ENCODE data around the gene MGAT2. TPM values are rescaled to one million over a fixed set of nuclear protein-coding genes. Genes with fewer than 3 reads are reported as not detected.

The MGAT2 gene
- total RNA-seq, 1 donor from 2014 or later: 32.3 TPM

DNA sequence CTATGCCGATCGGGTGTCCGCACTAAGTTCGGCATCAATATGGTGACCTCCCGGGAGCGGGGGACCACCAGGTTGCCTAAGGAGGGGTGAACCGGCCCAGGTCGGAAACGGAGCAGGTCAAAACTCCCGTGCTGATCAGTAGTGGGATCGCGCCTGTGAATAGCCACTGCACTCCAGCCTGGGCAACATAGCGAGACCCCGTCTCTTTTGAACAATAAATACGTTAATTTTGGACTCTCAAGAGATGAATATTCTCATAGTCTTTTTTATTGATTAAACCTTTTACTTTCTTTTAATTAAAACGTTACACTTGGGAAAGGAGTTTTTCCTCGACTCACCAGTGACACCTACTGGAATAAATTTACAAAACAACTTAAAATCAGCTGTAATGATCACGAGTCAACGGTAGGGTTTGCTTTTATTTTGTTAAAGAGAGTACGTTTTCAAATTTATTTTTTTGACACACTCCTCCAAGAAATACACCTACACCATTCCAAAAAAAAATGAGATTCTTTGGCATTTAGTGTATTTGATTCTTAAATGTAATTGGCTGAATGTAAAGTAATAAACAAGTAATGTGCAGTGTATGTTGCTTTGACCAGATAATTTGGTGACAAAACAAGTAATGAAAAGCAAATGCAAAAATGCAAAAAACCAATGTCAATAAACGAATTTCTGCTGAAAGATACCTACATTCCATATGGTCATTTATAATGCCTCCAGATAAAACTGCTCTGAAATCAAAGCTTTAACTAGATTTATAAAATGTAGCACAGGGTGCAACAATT lies 33.7 kb upstream of the MGAT2 start:
- TF ChIP-seq, protein P1, sequence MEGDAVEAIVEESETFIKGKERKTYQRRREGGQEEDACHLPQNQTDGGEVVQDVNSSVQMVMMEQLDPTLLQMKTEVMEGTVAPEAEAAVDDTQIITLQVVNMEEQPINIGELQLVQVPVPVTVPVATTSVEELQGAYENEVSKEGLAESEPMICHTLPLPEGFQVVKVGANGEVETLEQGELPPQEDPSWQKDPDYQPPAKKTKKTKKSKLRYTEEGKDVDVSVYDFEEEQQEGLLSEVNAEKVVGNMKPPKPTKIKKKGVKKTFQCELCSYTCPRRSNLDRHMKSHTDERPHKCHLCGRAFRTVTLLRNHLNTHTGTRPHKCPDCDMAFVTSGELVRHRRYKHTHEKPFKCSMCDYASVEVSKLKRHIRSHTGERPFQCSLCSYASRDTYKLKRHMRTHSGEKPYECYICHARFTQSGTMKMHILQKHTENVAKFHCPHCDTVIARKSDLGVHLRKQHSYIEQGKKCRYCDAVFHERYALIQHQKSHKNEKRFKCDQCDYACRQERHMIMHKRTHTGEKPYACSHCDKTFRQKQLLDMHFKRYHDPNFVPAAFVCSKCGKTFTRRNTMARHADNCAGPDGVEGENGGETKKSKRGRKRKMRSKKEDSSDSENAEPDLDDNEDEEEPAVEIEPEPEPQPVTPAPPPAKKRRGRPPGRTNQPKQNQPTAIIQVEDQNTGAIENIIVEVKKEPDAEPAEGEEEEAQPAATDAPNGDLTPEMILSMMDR (conservative IDR thresholded peaks at IDR 0.05): peak; percentile 97
- peaks cover 13% of the 10 kb centered on the region for H3K27me3 Mint-ChIP-seq (ENCODE audit: low read depth)
- peak; percentile 48 for DNase-seq (ENCODE audit: low read depth, low spot score)
- peak overlapping the region; percentile 100 for H3K27ac Mint-ChIP-seq (ENCODE audit: unreplicated experiment)
- H3K4me3 Mint-ChIP-seq: peak overlapping the region; percentile 99
- peaks cover 25% of the 10 kb centered on the region for H3K36me3 Mint-ChIP-seq (ENCODE audit: low read depth)
- H3K4me1 Mint-ChIP-seq: peaks cover 44% of the 10 kb centered on the region
- no peaks in the 10 kb centered on the region for H3K9me3 Mint-ChIP-seq

- H3K4me1 Mint-ChIP-seq: peaks cover 25% of the 10 kb centered on the region
- TF ChIP-seq, protein P1 (conservative IDR thresholded peaks at IDR 0.05): no peak
- H3K27ac Mint-ChIP-seq (ENCODE audit: unreplicated experiment): no peak overlapping the region
- peaks cover 10% of the 10 kb centered on the region for H3K36me3 Mint-ChIP-seq (ENCODE audit: low read depth)
- DNase-seq (ENCODE audit: low read depth, low spot score): no peak
- H3K27me3 Mint-ChIP-seq (ENCODE audit: low read depth): peaks cover 13% of the 10 kb centered on the region
- H3K9me3 Mint-ChIP-seq: no peaks in the 10 kb centered on the region
- H3K4me3 Mint-ChIP-seq: peak overlapping the region; percentile 4
Observed at GRCh38 chr14:49589387-49589786, 31.2 kb upstream of the MGAT2 start.

- H3K4me1 Mint-ChIP-seq: peaks cover 16% of the 10 kb centered on the region
- TF ChIP-seq, protein P1 (conservative IDR thresholded peaks at IDR 0.05): no peak
- H3K36me3 Mint-ChIP-seq (ENCODE audit: low read depth): no peaks in the 10 kb centered on the region
- H3K4me3 Mint-ChIP-seq: no peak overlapping the region
- H3K9me3 Mint-ChIP-seq: no peaks in the 10 kb centered on the region
- no peak for DNase-seq (ENCODE audit: low read depth, low spot score)
- no peak overlapping the region for H3K27ac Mint-ChIP-seq (ENCODE audit: unreplicated experiment)
- no peaks in the 10 kb centered on the region for H3K27me3 Mint-ChIP-seq (ENCODE audit: low read depth)
Observed at GRCh38 chr14:49593016-49593415, 27.6 kb upstream of the MGAT2 start.

DNA sequence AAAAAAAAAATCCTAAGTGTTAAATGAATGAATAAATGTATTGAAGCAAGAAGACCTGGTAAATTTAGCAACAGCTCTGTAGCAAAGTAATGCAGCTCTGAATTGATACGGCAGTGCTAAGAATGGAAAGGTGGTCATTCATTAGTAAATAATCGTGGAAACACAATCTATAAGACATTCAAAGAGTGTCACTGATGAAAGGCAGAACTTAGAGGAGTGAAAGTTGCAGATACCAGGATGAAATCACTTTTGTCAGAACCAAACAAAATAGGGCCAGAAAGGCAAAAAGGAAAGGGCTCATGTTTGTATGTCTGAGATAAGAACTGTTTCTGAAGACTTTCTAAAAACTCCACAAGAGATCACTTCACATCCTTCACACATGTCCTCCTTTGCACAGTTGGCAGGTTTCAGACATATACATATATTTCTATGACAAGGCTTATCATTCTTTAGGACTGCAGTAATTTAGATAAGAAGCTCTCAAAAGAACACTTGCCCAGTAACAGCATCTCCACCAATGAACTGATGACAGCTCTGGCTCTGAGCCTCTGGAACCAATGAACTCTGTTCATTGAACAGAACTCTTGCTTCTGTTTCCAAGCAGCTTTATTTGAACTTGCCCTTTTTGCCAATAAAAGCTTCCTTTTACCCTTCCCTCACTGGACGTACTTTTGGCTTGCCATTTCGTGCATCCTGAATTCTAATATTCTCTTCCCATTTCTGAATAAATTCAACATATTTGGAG lies 26.1 kb upstream of the MGAT2 start:
- Mint-ChIP-seq H3K9me3 (no peaks in the 10 kb centered on the region), H3K4me3 (peak overlapping the region; percentile 67), H3K27ac (ENCODE audit: unreplicated experiment) (no peak overlapping the region), H3K4me1 (peaks cover 21% of the 10 kb centered on the region), H3K27me3 (ENCODE audit: low read depth) (no peaks in the 10 kb centered on the region), H3K36me3 (ENCODE audit: low read depth) (no peaks in the 10 kb centered on the region)
- TF ChIP-seq, protein P1 (conservative IDR thresholded peaks at IDR 0.05): no peak
- DNase-seq (ENCODE audit: low read depth, low spot score): no peak

GRCh38 chr14:49598189-49598484 lies 22.5 kb upstream of the MGAT2 start:
- Mint-ChIP-seq H3K4me3 (peak overlapping the region; percentile 97), H3K36me3 (ENCODE audit: low read depth) (peaks cover 3% of the 10 kb centered on the region), H3K9me3 (no peaks in the 10 kb centered on the region), H3K27me3 (ENCODE audit: low read depth) (no peaks in the 10 kb centered on the region), H3K27ac (ENCODE audit: unreplicated experiment) (peak overlapping the region; percentile 94), H3K4me1 (peaks cover 32% of the 10 kb centered on the region)
- TF ChIP-seq, protein P1 (conservative IDR thresholded peaks at IDR 0.05): no peak
- DNase-seq (ENCODE audit: low read depth, low spot score): no peak
